Astrocyte of the cerebellum (primary cell): Measurements from ENCODE around the gene SMCR8.

Experiments used
- DNase-seq: peaks from one replicate; pipeline ENCODE4 v3.0.0-alpha.2; 2011; ENCODE audit warnings: low read depth
- H3K4me3 ChIP-seq: 2 replicates; pipeline ENCODE4 v1.5.1; 2011; ENCODE audit warnings: mild to moderate bottlenecking, low read depth, low read length, moderate library complexity
- CTCF ChIP-seq: IDR thresholded peaks from 2 replicates; pipeline ENCODE4 v1.5.1; 2012; ENCODE audit warnings: low read length, low read depth, moderate library complexity, mild to moderate bottlenecking; ENCODE audit errors: missing control alignments
- in situ Hi-C: cut with HindIII; loops from 2 replicates; pipeline ENCODE4 v1.10.0; 2017; ENCODE audit warnings: low sequenced_read_pairs

SMCR8 gene

DNA sequence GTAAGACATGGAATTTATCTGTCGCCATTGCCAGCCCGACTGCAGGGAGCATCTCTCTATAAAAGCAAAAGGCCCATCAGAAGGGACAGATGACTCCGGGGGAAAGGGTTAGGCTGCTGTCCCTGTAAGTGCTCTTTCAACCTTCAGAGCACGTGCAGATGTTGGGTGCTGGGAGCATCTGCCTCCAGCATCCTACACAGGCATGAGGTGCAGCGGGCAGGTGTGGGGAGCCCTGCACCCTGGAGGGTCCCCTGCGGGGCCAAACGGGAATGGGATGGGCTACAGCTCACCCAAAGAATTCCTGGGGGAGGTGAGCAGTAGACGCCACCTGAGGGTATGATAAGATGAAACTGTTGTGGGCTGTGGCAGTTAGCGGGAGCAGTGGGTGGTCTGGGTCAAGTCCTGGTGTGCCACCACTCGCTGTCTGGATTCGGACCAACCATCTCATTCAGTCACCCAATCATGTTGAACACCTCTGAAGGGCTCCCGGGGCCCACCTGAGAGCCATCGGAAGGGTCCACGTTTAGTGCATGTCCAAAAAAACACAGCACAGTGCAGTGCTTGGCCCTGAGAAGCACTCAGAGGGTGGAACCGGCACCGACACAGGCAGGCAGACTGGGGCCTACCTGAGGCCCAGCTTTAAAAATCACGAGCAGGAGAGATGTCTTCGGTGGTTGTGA is 3.8 kb downstream of the SMCR8 start:
- DNase-seq, result no peak
- in situ Hi-C loops, result no loop called here
- TF ChIP-seq CTCF, result no peak
- no peak overlapping the region for H3K4me3 ChIP-seq

- no peak overlapping the region for H3K4me3 ChIP-seq
- in situ Hi-C loops, result no loop called here
- DNase-seq, result peak; percentile 20
- peak; percentile 57 for TF ChIP-seq CTCF
Measured at GRCh38 chr17:18319604-18320256, 4.6 kb downstream of the SMCR8 start.

DNA sequence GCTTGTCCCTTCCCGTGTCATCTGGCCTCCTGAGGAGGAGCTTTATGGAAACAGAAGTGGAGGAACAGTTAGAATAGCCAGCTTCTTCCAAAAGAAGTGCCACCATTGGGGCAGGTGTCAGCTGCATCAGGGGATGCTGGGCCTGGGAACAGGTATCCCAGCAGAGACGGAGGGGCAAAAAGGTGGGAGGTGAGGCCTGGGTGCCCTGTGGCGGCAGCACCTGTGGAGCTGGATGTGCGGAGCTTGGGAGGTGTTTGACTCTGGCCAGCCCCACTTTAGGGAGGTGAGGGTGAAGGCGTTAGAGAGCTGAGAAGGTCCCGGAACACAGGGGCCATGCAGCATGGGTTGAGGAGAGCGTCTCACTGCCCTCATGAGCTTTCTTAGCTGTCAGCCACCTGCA is 5.2 kb downstream of the SMCR8 start:
- in situ Hi-C loops, result no loop called here
- no peak for TF ChIP-seq CTCF
- no peak overlapping the region for H3K4me3 ChIP-seq

GRCh38 chr17:18321309-18321708 is 6.2 kb downstream of the SMCR8 start:
- in situ Hi-C loops, result no loop called here
- no peak for DNase-seq
- TF ChIP-seq CTCF, result no peak
- H3K4me3 ChIP-seq, result no peak overlapping the region

More for the DNA sequence above, 5.2 kb downstream of the SMCR8 start:
- DNase-seq, result no peak

DNA sequence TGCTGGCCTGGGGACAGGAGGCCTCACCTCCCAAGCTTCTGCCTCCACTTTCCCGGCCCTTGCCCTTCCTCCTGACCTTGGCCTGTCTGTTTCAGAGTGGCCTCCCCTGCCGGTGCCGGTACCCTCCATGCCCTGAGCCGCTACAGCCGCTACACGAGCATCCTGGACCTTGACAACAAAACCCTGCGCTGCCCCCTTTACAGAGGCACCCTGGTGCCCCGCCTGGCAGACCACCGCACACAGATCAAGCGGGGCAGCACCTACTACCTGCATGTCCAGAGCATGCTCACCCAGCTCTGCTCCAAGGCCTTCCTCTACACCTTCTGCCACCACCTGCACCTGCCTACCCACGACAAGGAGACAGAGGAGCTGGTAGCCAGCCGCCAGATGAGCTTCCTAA is 7.4 kb downstream of the SMCR8 start:
- H3K4me3 ChIP-seq, result no peak overlapping the region
- in situ Hi-C loops, result no loop called here
- DNase-seq, result no peak
- TF ChIP-seq CTCF, result no peak

- in situ Hi-C loops, result no loop called here
- no peak for DNase-seq
- no peak overlapping the region for H3K4me3 ChIP-seq
- peak; percentile 16 for TF ChIP-seq CTCF
Measured at GRCh38 chr17:18323007-18323406, 7.9 kb downstream of the SMCR8 start.
